K562 (cell line): Measurements from ENCODE around the gene RPS6KA2. TPM values are rescaled to one million over a fixed set of nuclear protein-coding genes. Genes with fewer than 3 reads are reported as not detected.

Source experiments
- BRD4 ChIP-seq: fragments of 200-600 bp; sonication (generic); IDR thresholded peaks from 2 replicates; pipeline ENCODE4 v1.6.1; 2017; ENCODE audit warnings: inconsistent platforms
- CBX1 ChIP-seq: sonication (generic); IDR thresholded peaks from 2 replicates; pipeline ENCODE4 v1.6.1; 2016; ENCODE audit warnings: antibody characterized with exemption, low read depth, mild to moderate bottlenecking
- CREM ChIP-seq: IDR thresholded peaks from 2 replicates; pipeline ENCODE4 v1.6.1; 2014; ENCODE audit warnings: antibody characterized with exemption, low read depth
- E2F6 ChIP-seq, 2 experiments: IDR thresholded peaks; 2 replicates each; pipeline ENCODE4 v1.6.1; 2011; ENCODE audit warnings: borderline replicate concordance in 1 of 2, control low read depth in 1 of 2, low read depth in 1 of 2, low read length in 1 of 2, mild to moderate bottlenecking in 1 of 2, mixed read lengths in 1 of 2, moderate library complexity in 1 of 2; ENCODE audit not compliant: insufficient read depth in 1 of 2, insufficient read length in 1 of 2, poor library complexity in 1 of 2, severe bottlenecking in 1 of 2; ENCODE audit errors: extremely low read depth in 1 of 2
- MBD1 ChIP-seq: fragments of 250-450 bp; sonication (Bioruptor Pico); IDR thresholded peaks from 2 replicates; pipeline ENCODE4 v1.8.0; 2022; ENCODE audit warnings: inconsistent platforms
- NCOR1 ChIP-seq: fragments of 450-650 bp; IDR thresholded peaks from 2 replicates; pipeline ENCODE4 v1.6.1; 2016; ENCODE audit warnings: mild to moderate bottlenecking, moderate library complexity
- NFRKB ChIP-seq: fragments of 450-650 bp; IDR thresholded peaks from 2 replicates; pipeline ENCODE4 v1.6.1; 2016; ENCODE audit warnings: low read depth
- NR0B1 ChIP-seq: fragments of 450-650 bp; IDR thresholded peaks from one replicate; pipeline ENCODE4 v1.6.1; 2018; ENCODE audit warnings: mild to moderate bottlenecking, moderate library complexity; ENCODE audit not compliant: partially characterized antibody
- PPARD ChIP-seq: fragments of 250-450 bp; sonication (Bioruptor Pico); IDR thresholded peaks from 2 replicates; pipeline ENCODE4 v1.8.0; 2022; ENCODE audit warnings: inconsistent platforms, mild to moderate bottlenecking, moderate library complexity
- PRMT5 ChIP-seq: sonication (generic); formaldehyde crosslinking; IDR thresholded peaks from 2 replicates; pipeline ENCODE4 v1.5.0; 2020; ENCODE audit warnings: missing genetic modification reagents
- RAD21 ChIP-seq, 2 experiments: fragments of 250-450 bp in 1 of 2; fragments of 450-650 bp in 1 of 2; sonication (Bioruptor Pico) in 1 of 2; formaldehyde crosslinking in 1 of 2; IDR thresholded peaks in 1 of 2; conservative IDR thresholded peaks in 1 of 2; 2 replicates each; pipeline versions ENCODE4 v1.4.0 to v1.8.0; 2020 to 2022; ENCODE audit warnings: mild to moderate bottlenecking in 2 of 2, moderate library complexity in 1 of 2
- SNRNP70 ChIP-seq: fragments of 200-400 bp; formaldehyde crosslinking; optimal IDR thresholded peaks from 2 replicates; pipeline ENCODE3; 2017; ENCODE audit warnings: low read depth, low read length
- SREBF2 ChIP-seq: sonication (generic); formaldehyde crosslinking; IDR thresholded peaks from 2 replicates; pipeline ENCODE4 v1.4.0; 2020; ENCODE audit warnings: mild to moderate bottlenecking, missing genetic modification reagents
- STAT5B ChIP-seq: fragments of 250-450 bp; sonication (Bioruptor Pico); IDR thresholded peaks from 2 replicates; pipeline ENCODE4 v1.8.0; 2021; ENCODE audit warnings: mild to moderate bottlenecking, inconsistent platforms
- TARDBP ChIP-seq: fragments of 450-650 bp; IDR thresholded peaks from 2 replicates; pipeline ENCODE4 v1.6.1; 2016
- YBX1 ChIP-seq: fragments of 450-650 bp; IDR thresholded peaks from 2 replicates; pipeline ENCODE4 v1.7.1; 2016; ENCODE audit warnings: mild to moderate bottlenecking
- ZNF395 ChIP-seq: fragments of 200-800 bp; sonication (Bioruptor generic); IDR thresholded peaks from 2 replicates; pipeline ENCODE4 v1.6.1; 2017; ENCODE audit warnings: missing genetic modification characterization, missing compliant biosample characterization
- polyA plus RNA-seq, 8 experiments: library from polyadenylated mRNA; depleted of rRNA in 4 of 8; stranded (reverse) in 5 of 8; unstranded in 3 of 8; fragments of >200 nt; fragmentation: Nextera tagmentation in 2 of 8; fragmentation: Illumina TruSeq in 1 of 8; extraction: Ambion mirVana in 2 of 8; extraction: Trizol in 1 of 8; gene quantifications; 2 replicates each; pipeline versions ENCODE4 v1.2.1 to v1.2.3, GENCODE V29; 2011 to 2014; ENCODE audit warnings: inconsistent platforms in 1 of 8, missing spikeins in 1 of 8
- total RNA-seq, 7 experiments: library from RNA; depleted of rRNA in 6 of 7; stranded (reverse); fragments of >200 nt in 6 of 7; fragmentation: Illumina TruSeq in 2 of 7; extraction: Trizol in 2 of 7; gene quantifications; 2 replicates each; pipeline versions ENCODE4 v1.2.1 to v1.2.3, GENCODE V29; 2011 to 2021; ENCODE audit warnings: low replicate concordance in 1 of 7

The RPS6KA2 gene
- total and polyA plus RNA-seq, 9 of the 15 experiments (the other 6 are each of a cell fraction or from before 2014, with no cell fraction given): 0.29 to 1.00 (median 0.53) TPM

- TF ChIP-seq MBD1 (no peak), RAD21 (CRISPR knock-in tag; conservative IDR thresholded peaks at IDR 0.05 in 1 of 2, IDR thresholded peaks at IDR 0.05 in 1 of 2) (no peak), NCOR1 (no peak), BRD4 (no peak), SREBF2 (CRISPR knock-in tag) (no peak), ZNF395 (CRISPR knock-in tag) (no peak), PRMT5 (CRISPR knock-in tag) (no peak), TARDBP (no peak), E2F6 (IDR thresholded peaks at IDR 0.05; ENCODE audit: borderline replicate concordance in 1 of 2, extremely low read depth in 1 of 2, insufficient read depth in 1 of 2, insufficient read length in 1 of 2, low read depth in 1 of 2, low read length in 1 of 2, poor library complexity in 1 of 2, severe bottlenecking in 1 of 2) (no peak), NFRKB (no peak), CBX1 (no peak), STAT5B (no peak), SNRNP70 (no peak), PPARD (CRISPR knock-in tag) (no peak), NR0B1 (no peak), CREM (0 out of 2 replicates have a peak, but pooled peaks have one; percentile 19), YBX1 (no peak)
These were observed 6.9 kb upstream of the RPS6KA2 start (continued) for GRCh38 chr6:166633732-166634535.
